Mammary epithelial cell (primary cell): ENCODE results near the gene KRTAP10-6.

Experiments used
- EZH2 ChIP-seq: IDR thresholded peaks from 2 replicates; pipeline ENCODE4 v1.6.1; 2012; ENCODE audit warnings: low read length, inconsistent platforms, borderline replicate concordance
- TF ChIP-seq, protein P1 (sequence below), 2 donors: IDR thresholded peaks in 1 of 2; conservative IDR thresholded peaks in 1 of 2; 2 replicates each; pipeline ENCODE4 v1.5.1; 2011 to 2012; ENCODE audit warnings: inconsistent platforms in 2 of 2, low read length in 2 of 2, mild to moderate bottlenecking in 2 of 2, control low read depth in 1 of 2, low read depth in 1 of 2; ENCODE audit not compliant: insufficient read depth in 1 of 2; ENCODE audit errors: extremely low read depth in 1 of 2

DNA sequence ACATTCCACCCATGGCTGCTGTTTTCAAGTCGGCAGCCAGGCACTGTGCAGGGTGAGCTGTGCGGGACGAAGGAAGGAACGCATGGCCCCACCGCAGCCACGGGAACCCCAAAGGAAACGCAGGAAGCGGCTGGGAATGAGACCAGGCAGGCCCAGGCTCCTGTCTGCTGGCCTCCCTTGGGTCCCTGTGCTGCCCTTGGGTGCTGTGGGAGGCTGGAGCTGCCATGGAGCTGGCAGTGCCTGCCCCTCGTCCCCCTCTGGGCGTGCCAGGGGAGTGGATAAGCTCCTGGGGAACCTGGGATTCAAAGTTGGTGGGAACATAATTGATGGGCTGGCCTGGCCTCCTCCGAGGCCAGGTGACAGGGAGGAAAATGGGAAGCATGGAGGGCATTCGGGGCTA lies 24.0 kb downstream of the KRTAP10-6 start:
- TF ChIP-seq, protein P1, sequence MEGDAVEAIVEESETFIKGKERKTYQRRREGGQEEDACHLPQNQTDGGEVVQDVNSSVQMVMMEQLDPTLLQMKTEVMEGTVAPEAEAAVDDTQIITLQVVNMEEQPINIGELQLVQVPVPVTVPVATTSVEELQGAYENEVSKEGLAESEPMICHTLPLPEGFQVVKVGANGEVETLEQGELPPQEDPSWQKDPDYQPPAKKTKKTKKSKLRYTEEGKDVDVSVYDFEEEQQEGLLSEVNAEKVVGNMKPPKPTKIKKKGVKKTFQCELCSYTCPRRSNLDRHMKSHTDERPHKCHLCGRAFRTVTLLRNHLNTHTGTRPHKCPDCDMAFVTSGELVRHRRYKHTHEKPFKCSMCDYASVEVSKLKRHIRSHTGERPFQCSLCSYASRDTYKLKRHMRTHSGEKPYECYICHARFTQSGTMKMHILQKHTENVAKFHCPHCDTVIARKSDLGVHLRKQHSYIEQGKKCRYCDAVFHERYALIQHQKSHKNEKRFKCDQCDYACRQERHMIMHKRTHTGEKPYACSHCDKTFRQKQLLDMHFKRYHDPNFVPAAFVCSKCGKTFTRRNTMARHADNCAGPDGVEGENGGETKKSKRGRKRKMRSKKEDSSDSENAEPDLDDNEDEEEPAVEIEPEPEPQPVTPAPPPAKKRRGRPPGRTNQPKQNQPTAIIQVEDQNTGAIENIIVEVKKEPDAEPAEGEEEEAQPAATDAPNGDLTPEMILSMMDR (conservative IDR thresholded peaks at IDR 0.05 in 1 of 2, IDR thresholded peaks at IDR 0.05 in 1 of 2; ENCODE audit: extremely low read depth in 1 of 2, insufficient read depth in 1 of 2, low read depth in 1 of 2, low read length in 2 of 2) = no peak
- TF ChIP-seq EZH2 = no peak
